ENCODE data around the gene PHC2.

PHC2 gene

DNA sequence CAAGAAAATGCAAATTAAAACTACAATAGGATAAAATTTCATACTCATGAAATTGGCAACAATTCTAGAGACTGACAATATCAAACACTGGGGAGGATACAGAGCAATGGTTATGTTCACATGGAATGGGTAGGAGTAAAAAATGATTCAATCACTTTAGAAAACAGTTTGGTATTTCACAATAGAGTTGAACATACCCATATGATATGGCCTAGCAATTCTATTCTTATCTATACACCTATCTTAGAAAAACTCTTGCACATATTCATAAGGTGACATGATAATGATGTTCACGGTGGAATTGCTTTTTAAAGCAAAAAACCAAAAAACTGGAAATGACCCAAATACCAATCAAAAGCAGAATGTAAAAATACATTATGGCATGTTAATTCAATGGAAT, 28.7 kb downstream of the PHC2 start:
- TF ChIP-seq, protein P1, sequence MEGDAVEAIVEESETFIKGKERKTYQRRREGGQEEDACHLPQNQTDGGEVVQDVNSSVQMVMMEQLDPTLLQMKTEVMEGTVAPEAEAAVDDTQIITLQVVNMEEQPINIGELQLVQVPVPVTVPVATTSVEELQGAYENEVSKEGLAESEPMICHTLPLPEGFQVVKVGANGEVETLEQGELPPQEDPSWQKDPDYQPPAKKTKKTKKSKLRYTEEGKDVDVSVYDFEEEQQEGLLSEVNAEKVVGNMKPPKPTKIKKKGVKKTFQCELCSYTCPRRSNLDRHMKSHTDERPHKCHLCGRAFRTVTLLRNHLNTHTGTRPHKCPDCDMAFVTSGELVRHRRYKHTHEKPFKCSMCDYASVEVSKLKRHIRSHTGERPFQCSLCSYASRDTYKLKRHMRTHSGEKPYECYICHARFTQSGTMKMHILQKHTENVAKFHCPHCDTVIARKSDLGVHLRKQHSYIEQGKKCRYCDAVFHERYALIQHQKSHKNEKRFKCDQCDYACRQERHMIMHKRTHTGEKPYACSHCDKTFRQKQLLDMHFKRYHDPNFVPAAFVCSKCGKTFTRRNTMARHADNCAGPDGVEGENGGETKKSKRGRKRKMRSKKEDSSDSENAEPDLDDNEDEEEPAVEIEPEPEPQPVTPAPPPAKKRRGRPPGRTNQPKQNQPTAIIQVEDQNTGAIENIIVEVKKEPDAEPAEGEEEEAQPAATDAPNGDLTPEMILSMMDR (IDR thresholded peaks at IDR 0.05; ENCODE audit: low read depth, low read length): no peak
- H3K4me3 ChIP-seq (ENCODE audit: low read depth, low read length): no peak overlapping the region

DNA sequence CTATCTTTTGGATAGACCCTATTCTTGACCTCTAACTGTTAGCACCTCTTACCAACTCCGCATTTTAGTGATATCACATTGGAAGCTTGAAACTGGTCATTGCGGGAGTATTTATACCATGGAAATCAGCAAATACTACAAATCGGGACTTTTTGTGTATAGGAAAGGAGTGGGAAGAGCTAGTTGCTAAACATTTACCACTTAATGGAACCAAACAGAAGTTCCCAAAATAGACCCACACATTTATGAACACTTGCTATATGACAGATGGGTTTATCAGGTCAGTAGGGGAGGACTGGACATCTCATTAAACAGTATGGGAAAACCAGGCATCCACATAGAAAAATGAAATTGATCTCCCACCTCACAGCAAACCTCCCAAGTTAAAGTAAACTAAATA, 29.4 kb downstream of the PHC2 start:
- H3K4me3 ChIP-seq (ENCODE audit: low read depth, low read length): no peak overlapping the region
- TF ChIP-seq, protein P1 (IDR thresholded peaks at IDR 0.05; ENCODE audit: low read depth, low read length): no peak

DNA sequence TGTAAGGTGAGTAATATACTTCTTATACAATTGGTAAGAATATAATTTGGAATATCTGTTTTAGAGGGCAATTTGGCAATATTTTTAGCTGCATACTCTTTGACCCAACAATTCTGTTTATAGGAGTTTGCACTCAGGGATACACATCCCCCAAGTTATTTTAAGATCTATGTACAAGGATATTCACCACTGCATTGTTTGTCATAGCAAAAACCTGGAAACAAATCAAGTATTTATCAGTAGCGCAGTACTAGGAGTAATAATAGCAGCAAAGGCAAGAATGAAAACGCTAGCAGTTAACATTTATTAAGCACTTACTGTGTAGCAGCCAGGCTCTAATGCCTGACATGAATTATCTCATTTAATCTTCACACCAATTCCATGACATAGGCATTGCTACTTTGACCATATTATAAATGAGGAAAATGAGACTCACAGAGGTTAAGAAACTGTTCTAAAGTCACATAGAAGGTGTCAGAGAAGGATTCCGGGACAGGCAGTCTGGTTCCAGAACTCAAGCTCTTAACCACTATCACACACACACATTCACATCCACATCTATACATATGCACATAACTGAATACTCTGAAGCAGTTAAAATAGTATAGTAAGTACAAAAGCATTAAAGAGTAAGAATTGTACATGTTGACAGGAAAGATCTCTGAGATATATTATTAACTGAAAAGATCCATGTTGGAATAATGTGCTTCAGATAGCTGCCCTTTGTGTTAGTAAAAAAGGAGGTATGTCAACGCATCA, 30.6 kb downstream of the PHC2 start:
- TF ChIP-seq, protein P1 (IDR thresholded peaks at IDR 0.05; ENCODE audit: low read depth, low read length): no peak
- H3K4me3 ChIP-seq (ENCODE audit: low read depth, low read length): no peak overlapping the region

DNA sequence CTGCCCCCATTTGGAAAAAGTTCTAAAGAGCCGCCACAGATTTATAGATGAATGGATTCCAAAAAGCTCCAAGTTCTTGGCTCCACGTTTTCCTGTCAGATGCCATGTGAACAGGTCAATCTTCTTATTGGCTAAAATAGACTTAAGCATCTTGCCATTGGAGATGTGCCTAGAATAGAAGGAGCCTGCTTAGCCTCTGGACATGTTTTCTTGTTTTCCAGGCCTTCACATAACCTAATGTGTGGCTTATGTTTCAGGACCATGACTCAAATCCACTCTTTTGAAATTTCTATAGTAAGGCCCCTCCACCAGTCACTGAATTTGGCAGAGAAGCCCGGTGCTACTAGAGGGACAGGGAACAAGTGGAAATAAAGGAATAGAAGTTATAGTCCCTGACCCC, 31.5 kb downstream of the PHC2 start:
- no peak overlapping the region for H3K4me3 ChIP-seq (ENCODE audit: low read depth, low read length)
- TF ChIP-seq, protein P1 (IDR thresholded peaks at IDR 0.05; ENCODE audit: low read depth, low read length): no peak

DNA sequence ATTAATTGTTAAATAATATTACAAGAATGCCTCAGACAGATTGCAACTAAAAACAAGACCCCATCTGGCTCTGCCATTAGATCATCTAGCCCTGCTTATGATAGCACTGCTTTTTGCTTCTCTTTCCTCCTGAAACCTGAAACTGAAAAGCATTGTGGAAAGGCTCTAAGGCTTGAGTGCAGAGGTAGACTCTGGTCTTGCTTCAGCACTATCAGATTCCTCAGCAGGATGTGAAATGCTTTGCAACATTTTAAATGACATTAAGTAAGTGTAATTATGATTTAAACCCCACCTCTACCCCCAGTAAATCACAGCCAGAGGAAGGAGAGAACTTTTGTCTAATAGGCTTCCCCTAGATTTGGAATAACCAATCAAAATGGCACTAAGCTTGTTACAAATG, 32.9 kb downstream of the PHC2 start:
- TF ChIP-seq, protein P1 (IDR thresholded peaks at IDR 0.05; ENCODE audit: low read depth, low read length): no peak
- H3K4me3 ChIP-seq (ENCODE audit: low read depth, low read length): no peak overlapping the region

DNA sequence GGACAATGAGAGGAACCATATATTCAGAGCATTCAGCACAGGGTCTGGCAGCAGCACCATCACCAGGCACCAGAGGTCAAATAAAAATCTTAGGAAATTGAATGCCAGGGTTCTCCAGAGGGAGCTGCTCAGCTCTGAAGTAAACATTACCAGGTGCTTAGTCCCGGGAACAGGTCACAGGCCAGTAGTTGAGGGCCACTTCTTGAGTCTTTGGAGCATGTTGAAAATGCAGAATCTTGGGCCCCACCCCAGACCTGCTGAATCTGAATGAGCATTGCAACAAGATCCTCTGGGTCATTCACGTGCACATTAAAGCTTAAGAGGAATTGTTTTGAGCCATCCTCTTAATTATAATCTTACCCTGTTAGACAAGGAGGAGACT, 33.8 kb downstream of the PHC2 start:
- TF ChIP-seq, protein P1 (IDR thresholded peaks at IDR 0.05; ENCODE audit: low read depth, low read length): no peak
- no peak overlapping the region for H3K4me3 ChIP-seq (ENCODE audit: low read depth, low read length)

DNA sequence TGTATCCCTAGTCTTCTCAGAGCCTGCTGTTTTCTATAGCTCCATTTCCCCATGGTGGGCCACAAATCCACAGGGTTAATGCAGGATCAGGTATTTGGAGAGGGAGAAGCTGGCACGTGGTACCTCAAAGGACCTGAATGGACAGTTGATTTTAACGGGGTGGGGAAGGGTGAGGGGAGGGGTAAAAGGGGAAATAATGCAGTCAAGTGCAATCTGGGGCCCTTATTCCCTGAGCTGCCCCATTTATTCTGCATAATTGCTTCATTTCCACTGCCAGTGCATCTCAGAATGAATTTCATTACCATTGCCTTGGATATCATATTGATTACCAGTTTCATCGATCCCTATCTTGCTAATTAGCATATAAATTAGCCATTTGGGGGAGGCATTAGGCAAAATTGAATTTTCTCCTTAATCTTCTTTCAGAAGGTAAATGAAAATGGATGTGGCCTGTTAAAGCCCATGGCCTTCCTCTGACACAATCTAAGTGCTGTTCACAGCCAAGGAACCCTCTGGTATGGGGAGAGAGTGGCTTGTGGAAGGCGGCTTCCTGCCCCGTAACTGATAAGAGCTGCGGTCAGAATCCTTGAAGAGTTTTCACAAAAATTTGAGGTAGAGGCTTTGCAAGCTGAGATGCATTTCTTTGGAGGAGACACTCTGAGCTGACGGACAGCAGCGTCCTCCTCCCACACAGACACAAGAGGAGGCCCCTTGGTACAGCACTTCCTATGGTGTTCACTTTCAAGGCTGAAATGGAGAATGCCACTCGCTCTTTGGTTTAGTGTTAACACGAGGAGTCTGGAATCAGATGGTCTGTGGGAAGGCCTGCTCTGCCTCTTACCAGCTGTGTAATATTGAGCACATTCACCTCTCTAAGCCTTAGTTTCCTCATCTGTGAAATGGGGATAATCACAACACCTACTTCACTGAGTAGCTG, 34.4 kb downstream of the PHC2 start:
- TF ChIP-seq, protein P1 (IDR thresholded peaks at IDR 0.05; ENCODE audit: low read depth, low read length): no peak
- H3K4me3 ChIP-seq (ENCODE audit: low read depth, low read length): no peak overlapping the region
